ENCODE measurements around the gene NRXN2. TPM values are rescaled to one million over a fixed set of nuclear protein-coding genes. Genes with fewer than 3 reads are reported as not detected.
A peak's percentile ranks its signal among the peaks of the same experiment; 100 is the strongest.

The NRXN2 gene
- total RNA-seq, 1 donor from 2014 or later = not detected

DNA sequence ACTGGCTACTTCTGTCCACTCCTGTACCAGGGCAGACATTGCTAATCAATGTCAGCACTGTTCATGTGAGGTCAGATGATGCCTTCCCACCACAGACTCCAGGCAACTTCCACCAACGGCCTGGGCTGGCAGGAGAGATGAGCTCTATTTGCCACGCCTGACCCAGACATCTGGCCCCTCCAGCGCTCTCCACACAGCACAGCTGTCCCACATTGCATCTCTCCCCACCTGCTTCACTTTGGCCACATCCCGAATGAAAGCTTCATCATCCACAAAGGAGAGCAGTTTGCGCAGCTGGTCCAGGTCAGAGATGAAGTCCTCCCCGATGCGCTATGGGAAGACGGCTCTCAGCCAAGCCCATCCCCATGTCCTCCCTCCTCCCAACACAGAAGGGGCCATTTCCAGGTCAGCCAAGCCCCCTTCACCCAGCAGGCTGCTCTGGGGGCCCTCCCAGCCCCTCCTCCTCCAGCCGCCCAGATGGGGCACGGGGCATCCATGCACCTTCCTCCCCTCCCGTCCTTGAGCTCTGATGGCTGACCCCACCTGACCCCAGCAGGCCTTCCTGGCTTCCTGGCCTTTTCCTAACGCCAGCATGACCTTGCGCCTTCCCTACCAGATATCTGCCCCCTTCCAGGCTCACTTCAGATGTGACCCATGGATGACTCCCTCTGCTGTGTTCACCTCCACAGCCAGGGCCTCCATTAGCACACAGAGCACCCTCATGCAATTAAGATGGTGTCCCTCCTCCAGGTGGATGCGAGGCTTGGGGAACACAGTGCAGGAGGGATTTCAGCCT, 29.4 kb upstream of the NRXN2 start:
- TF ChIP-seq CTCF (IDR thresholded peaks at IDR 0.05; ENCODE audit: insufficient read depth, low read length, severe bottlenecking) = no peak
- FAIRE-seq (no peak), DNase-seq (ENCODE audit: low read depth) (no peak)
- Histone ChIP-seq H3K27me3 (ENCODE audit: control insufficient read depth, insufficient read depth, low read length) (peaks cover 2% of the 10 kb centered on the region), H3K4me3 (ENCODE audit: low read depth, low read length) (no peak overlapping the region), H3K36me3 (ENCODE audit: control insufficient read depth, insufficient read depth, low read length) (no peaks in the 10 kb centered on the region)

GRCh38 chr11:64751580-64751979, 28.6 kb upstream of the NRXN2 start:
- H3K4me3 ChIP-seq (ENCODE audit: low read depth, low read length) = no peak overlapping the region
- H3K36me3 ChIP-seq (ENCODE audit: control insufficient read depth, insufficient read depth, low read length) = no peaks in the 10 kb centered on the region
- DNase-seq (ENCODE audit: low read depth) = no peak
- no peak for FAIRE-seq
- TF ChIP-seq CTCF (IDR thresholded peaks at IDR 0.05; ENCODE audit: insufficient read depth, low read length, severe bottlenecking) = no peak
- peaks cover 2% of the 10 kb centered on the region for H3K27me3 ChIP-seq (ENCODE audit: control insufficient read depth, insufficient read depth, low read length)

DNA sequence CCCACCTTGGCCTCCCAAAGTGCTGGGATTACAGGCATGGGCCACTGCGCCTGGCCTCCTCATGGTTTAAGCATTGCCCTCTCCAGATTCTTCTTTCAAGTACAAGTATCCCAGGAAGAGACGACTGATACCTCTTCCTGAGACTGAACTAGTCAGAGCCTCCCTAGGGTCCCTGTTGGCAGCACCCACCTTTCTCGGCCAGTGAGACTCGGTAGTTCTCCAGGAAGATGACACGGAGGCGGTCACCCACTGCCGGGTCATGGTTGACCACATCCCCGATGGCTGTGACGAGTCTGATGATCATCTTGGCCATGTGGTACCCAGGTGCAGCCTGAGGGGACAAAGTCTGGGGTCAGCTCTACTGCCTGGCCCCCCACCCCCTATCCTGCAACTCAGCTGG, 28.1 kb upstream of the NRXN2 start:
- no peak for DNase-seq (ENCODE audit: low read depth)

GRCh38 chr11:64750361-64751054, 27.5 kb upstream of the NRXN2 start:
- Histone ChIP-seq H3K27me3 (ENCODE audit: control insufficient read depth, insufficient read depth, low read length) (peaks cover 6% of the 10 kb centered on the region), H3K36me3 (ENCODE audit: control insufficient read depth, insufficient read depth, low read length) (no peaks in the 10 kb centered on the region), H3K4me3 (ENCODE audit: low read depth, low read length) (no peak overlapping the region)
- DNase-seq (ENCODE audit: low read depth) = no peak
- FAIRE-seq = peak; percentile 18
- no peak for TF ChIP-seq CTCF (IDR thresholded peaks at IDR 0.05; ENCODE audit: insufficient read depth, low read length, severe bottlenecking)

More for the DNA sequence above, 28.1 kb upstream of the NRXN2 start:
- H3K27me3 ChIP-seq (ENCODE audit: control insufficient read depth, insufficient read depth, low read length) = peaks cover 2% of the 10 kb centered on the region
- no peak overlapping the region for H3K4me3 ChIP-seq (ENCODE audit: low read depth, low read length)
- no peaks in the 10 kb centered on the region for H3K36me3 ChIP-seq (ENCODE audit: control insufficient read depth, insufficient read depth, low read length)
- no peak for TF ChIP-seq CTCF (IDR thresholded peaks at IDR 0.05; ENCODE audit: insufficient read depth, low read length, severe bottlenecking)
- FAIRE-seq = no peak

DNA sequence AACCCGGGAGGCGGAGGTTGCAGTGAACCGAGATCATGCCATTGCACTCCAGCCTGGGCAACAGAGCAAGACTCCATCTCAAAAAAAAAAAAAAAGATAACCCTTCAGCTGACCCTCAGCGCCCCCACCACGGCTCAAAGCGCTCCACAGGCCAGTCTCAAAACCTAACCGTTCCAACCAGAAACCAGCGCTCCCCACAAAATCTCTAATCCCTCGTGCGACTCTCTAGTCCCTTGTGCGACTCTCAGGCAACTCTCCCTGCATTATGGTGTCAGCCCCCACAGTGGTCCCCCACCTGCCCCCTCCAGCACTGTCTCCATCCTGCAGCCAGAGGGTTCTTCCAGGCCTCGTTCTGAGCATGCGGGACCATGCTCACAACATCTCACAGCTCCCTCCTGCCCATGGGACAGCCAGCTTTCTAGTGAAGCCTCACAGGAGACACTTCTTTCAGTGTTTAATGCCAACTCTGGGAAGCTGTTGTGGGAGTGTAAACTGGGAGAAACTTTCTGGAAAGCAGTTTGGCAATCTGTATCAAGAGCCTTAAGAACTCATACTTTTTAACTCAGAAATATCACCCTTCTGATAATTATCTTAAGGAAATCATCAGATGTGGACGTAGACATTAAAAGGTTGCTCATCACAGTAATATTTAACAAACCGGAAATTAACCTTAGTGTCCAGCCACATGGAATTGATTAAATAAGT, 25.1 kb upstream of the NRXN2 start:
- Histone ChIP-seq H3K4me3 (ENCODE audit: low read depth, low read length) (no peak overlapping the region), H3K27me3 (ENCODE audit: control insufficient read depth, insufficient read depth, low read length) (peaks cover 20% of the 10 kb centered on the region), H3K36me3 (ENCODE audit: control insufficient read depth, insufficient read depth, low read length) (no peaks in the 10 kb centered on the region)
- FAIRE-seq (no peak), DNase-seq (ENCODE audit: low read depth) (peak; percentile 55)
- no peak for TF ChIP-seq CTCF (IDR thresholded peaks at IDR 0.05; ENCODE audit: insufficient read depth, low read length, severe bottlenecking)

All from bronchial epithelial cell (primary cell).